ENCODE measurements around the gene DHRS4L2.
"Not testable (repeated sequence)": the region's sequence is repeated elsewhere in the genome, so short reads cannot be mapped to it uniquely, and the experiment has no call there.

Gene DHRS4L2

DNA sequence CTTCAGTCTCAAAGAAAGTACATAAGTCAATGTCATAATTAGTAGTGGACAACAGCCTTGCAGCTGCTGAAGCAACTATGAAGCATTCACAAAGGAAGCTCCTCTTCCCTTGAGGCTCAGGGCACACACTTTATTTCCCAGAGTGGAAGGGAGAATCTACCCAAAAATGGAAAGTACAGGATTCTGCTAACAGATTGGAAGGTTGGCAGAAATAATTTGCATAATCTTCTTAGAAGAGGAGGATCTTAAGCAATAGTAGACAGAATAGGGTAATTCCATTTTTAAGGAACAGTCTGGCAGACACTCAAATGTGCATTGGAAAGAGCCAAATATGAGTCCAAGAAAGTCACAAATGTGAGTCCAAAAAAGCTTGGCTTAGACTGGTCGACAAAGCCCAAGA lies 2.2 kb downstream of the DHRS4L2 start:
- Mint-ChIP-seq H3K27ac (peak overlapping the region; percentile 70), H3K4me1 (peaks cover 34% of the 10 kb centered on the region)
- not testable (repeated sequence) for DNase-seq; H3K36me3 Mint-ChIP-seq (ENCODE audit: low read depth); H3K4me3 Mint-ChIP-seq; H3K9me3 Mint-ChIP-seq; H3K27me3 Mint-ChIP-seq (ENCODE audit: low read depth, poor library complexity)

DNA sequence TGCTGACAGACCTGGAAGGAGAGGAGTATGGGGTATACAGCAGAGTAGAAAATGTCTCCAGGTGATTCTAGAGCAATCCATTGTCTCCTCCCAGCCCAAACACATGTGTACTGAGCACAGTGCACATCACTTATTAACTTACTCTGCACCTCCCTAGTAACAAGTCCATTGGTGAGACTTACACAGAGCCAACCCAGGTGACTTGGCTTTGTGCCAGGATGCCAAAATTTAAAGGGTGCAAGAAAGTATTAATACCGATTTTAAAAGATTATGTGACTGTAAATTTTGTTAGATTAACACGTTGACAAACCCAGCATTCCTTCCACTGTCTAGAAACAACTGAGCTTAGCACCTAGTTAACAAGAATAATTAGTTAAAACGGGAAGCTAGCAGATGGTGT lies 4.3 kb downstream of the DHRS4L2 start:
- H3K27ac Mint-ChIP-seq; H3K27me3 Mint-ChIP-seq (ENCODE audit: low read depth, poor library complexity); DNase-seq; H3K9me3 Mint-ChIP-seq; H3K36me3 Mint-ChIP-seq (ENCODE audit: low read depth); H3K4me3 Mint-ChIP-seq: not testable (repeated sequence)
- peaks cover 15% of the 10 kb centered on the region for H3K4me1 Mint-ChIP-seq

- H3K27ac Mint-ChIP-seq: not testable (repeated sequence)
Measured at GRCh38 chr14:23996009-23996408, 7.3 kb downstream of the DHRS4L2 start.

GRCh38 chr14:23996825-23997224 lies 8.1 kb downstream of the DHRS4L2 start:
- not testable (repeated sequence) for H3K27ac Mint-ChIP-seq; H3K4me3 Mint-ChIP-seq; H3K9me3 Mint-ChIP-seq; H3K36me3 Mint-ChIP-seq (ENCODE audit: low read depth); H3K4me1 Mint-ChIP-seq; DNase-seq; H3K27me3 Mint-ChIP-seq (ENCODE audit: low read depth, poor library complexity)

More at GRCh38 chr14:23996009-23996408, 7.3 kb downstream of the DHRS4L2 start:
- DNase-seq; H3K4me1 Mint-ChIP-seq; H3K36me3 Mint-ChIP-seq (ENCODE audit: low read depth); H3K27me3 Mint-ChIP-seq (ENCODE audit: low read depth, poor library complexity); H3K9me3 Mint-ChIP-seq; H3K4me3 Mint-ChIP-seq: not testable (repeated sequence)

GRCh38 chr14:23999640-24000039 lies 10.9 kb downstream of the DHRS4L2 start:
- H3K36me3 Mint-ChIP-seq (ENCODE audit: low read depth); H3K4me3 Mint-ChIP-seq; DNase-seq; H3K9me3 Mint-ChIP-seq; H3K27ac Mint-ChIP-seq; H3K4me1 Mint-ChIP-seq; H3K27me3 Mint-ChIP-seq (ENCODE audit: low read depth, poor library complexity): not testable (repeated sequence)

GRCh38 chr14:24001078-24001477 lies 12.3 kb downstream of the DHRS4L2 start:
- not testable (repeated sequence) for H3K9me3 Mint-ChIP-seq; H3K36me3 Mint-ChIP-seq (ENCODE audit: low read depth); H3K4me3 Mint-ChIP-seq; H3K4me1 Mint-ChIP-seq; DNase-seq; H3K27ac Mint-ChIP-seq; H3K27me3 Mint-ChIP-seq (ENCODE audit: low read depth, poor library complexity)

DNA sequence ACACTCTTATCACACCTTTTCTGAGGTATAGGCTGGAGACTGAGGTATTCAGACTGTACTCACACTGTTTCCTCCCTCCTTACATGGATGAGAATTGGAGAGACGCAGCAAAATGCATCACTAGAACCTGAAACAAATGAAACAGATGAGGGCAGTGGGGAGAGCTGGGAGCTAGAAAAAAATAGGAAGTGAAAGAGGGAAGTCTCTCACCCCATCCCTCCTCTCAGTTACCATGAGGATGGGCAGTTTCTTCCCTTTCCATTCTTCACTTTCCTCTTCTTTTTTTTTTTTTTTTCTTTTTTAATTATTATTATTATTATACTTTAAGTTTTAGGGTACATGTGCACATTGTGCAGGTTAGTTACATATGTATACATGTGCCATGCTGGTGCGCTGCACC lies 12.9 kb downstream of the DHRS4L2 start:
- not testable (repeated sequence) for H3K27ac Mint-ChIP-seq; H3K4me3 Mint-ChIP-seq; H3K27me3 Mint-ChIP-seq (ENCODE audit: low read depth, poor library complexity); DNase-seq; H3K9me3 Mint-ChIP-seq; H3K36me3 Mint-ChIP-seq (ENCODE audit: low read depth); H3K4me1 Mint-ChIP-seq

- H3K36me3 Mint-ChIP-seq (ENCODE audit: low read depth); H3K27me3 Mint-ChIP-seq (ENCODE audit: low read depth, poor library complexity); DNase-seq; H3K27ac Mint-ChIP-seq; H3K4me3 Mint-ChIP-seq; H3K9me3 Mint-ChIP-seq: not testable (repeated sequence)
- H3K4me1 Mint-ChIP-seq: peaks cover 22% of the 10 kb centered on the region
Measured at GRCh38 chr14:24006471-24006816, 17.7 kb downstream of the DHRS4L2 start.

DNA sequence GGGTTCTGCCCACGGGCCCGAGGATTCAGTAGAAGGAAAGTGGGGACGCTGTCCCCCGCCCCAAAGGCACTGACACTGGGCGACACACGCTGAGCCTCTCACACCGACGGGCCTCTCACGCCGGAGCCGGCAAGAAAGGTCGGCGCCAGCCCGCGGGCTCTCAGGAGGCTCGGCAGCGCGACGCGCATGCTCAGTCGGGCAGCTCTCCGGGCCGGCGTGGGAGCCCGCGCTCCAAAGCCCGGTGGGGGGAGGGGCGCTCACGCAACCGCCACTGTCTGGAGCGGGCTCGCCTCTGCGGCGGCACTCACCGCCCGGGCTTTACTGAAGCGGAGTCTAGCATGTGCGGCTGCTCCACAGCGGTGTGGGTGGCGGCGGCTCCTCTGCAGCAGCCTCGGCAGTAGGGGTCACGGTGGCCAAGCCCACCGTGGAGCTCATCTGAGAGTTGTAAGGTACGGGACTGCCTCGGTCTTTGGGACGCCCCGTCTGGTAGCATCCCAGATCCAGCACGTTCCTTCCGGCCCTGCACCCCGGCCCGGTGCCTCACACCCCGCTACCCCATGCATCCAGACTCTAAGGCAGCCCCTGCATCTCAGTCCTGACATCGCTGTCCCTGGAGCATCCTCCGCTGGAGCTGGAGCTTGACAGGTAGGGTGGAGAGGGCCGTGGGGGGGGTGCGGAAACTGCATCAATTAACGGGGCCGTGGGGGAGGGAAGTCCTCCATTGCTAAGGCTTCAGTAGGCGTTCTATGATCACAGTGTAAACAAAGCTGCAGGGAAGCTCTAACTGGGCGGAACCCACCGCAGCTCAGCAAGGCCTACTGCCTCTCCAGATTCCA lies 18.3 kb downstream of the DHRS4L2 start:
- not testable (repeated sequence) for H3K27me3 Mint-ChIP-seq (ENCODE audit: low read depth, poor library complexity); H3K9me3 Mint-ChIP-seq; H3K27ac Mint-ChIP-seq; H3K36me3 Mint-ChIP-seq (ENCODE audit: low read depth)
- H3K4me3 Mint-ChIP-seq: peak overlapping the region; percentile 40
- peak; percentile 76 for DNase-seq
- peaks cover 22% of the 10 kb centered on the region for H3K4me1 Mint-ChIP-seq

DNA sequence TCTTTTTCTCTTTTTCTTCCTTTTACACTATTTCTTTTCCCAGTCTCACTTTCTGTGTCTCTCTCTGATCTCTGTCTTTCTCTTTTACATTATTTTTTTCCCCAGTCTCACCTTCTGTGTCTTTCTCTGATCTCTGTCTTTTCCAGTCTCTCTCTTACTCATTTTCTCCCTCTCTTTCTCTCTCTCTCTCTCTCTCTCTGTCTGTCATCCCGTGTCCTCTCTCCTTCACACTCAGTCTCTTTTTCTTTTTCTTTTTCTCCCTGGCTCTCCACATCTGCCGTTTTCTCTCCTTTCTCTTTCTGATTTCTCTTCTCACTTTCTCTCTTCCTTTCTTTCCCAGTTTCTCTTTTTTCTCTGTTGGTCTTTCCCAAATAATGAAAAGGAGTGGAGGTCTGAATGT lies 22.3 kb downstream of the DHRS4L2 start:
- H3K4me3 Mint-ChIP-seq: peak overlapping the region; percentile 4
- peaks cover 10% of the 10 kb centered on the region for H3K36me3 Mint-ChIP-seq (ENCODE audit: low read depth)

DNA sequence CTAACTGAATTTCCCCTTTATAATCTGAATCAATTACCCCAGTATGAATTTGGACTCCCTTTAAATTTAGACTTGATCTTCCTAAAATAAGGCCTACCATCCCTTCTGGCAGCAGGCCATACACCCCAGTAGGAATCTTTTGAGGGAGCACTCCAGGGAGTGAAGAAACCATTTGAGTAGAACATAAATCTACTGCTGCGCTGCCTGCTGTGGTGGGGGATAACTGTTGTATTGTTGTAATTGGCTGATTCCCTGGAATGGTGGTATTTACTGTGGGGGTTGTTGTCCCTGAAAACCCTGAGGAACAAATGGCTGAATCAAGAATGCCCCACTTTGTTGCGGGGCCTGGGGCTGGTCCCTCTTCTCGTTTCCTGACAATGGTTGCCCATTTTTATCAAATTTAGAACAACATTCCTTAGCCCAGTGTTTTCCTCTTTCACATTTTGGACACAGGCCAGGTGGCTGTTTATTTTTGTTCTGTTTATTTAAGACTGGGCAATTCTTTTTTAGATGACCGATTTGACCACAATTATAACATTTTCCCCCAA lies 24.1 kb downstream of the DHRS4L2 start:
- H3K36me3 Mint-ChIP-seq (ENCODE audit: low read depth); H3K4me3 Mint-ChIP-seq; DNase-seq; H3K27ac Mint-ChIP-seq: not testable (repeated sequence)
- peaks cover 21% of the 10 kb centered on the region for H3K27me3 Mint-ChIP-seq (ENCODE audit: low read depth, poor library complexity)
- H3K4me1 Mint-ChIP-seq: peaks cover 22% of the 10 kb centered on the region
- peaks cover 37% of the 10 kb centered on the region for H3K9me3 Mint-ChIP-seq

More for the DNA sequence above, 22.3 kb downstream of the DHRS4L2 start:
- Mint-ChIP-seq H3K4me1 (peaks cover 22% of the 10 kb centered on the region), H3K9me3 (peaks cover 22% of the 10 kb centered on the region), H3K27ac (no peak overlapping the region), H3K27me3 (ENCODE audit: low read depth, poor library complexity) (peaks cover 8% of the 10 kb centered on the region)
- TF ChIP-seq, protein P1, sequence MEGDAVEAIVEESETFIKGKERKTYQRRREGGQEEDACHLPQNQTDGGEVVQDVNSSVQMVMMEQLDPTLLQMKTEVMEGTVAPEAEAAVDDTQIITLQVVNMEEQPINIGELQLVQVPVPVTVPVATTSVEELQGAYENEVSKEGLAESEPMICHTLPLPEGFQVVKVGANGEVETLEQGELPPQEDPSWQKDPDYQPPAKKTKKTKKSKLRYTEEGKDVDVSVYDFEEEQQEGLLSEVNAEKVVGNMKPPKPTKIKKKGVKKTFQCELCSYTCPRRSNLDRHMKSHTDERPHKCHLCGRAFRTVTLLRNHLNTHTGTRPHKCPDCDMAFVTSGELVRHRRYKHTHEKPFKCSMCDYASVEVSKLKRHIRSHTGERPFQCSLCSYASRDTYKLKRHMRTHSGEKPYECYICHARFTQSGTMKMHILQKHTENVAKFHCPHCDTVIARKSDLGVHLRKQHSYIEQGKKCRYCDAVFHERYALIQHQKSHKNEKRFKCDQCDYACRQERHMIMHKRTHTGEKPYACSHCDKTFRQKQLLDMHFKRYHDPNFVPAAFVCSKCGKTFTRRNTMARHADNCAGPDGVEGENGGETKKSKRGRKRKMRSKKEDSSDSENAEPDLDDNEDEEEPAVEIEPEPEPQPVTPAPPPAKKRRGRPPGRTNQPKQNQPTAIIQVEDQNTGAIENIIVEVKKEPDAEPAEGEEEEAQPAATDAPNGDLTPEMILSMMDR (IDR thresholded peaks at IDR 0.05): no peak
- no peak for DNase-seq
